GM19324 (cell line): ENCODE results near the gene FCRL6.

Source experiments
- ATAC-seq: cut with Tn5 transposase; IDR thresholded peaks from one replicate; pipeline ENCODE4 v1.9.1; 2021; ENCODE audit warnings: mild to moderate bottlenecking, moderate library complexity; ENCODE audit not compliant: unreplicated experiment, low FRiP score

FCRL6 gene

DNA sequence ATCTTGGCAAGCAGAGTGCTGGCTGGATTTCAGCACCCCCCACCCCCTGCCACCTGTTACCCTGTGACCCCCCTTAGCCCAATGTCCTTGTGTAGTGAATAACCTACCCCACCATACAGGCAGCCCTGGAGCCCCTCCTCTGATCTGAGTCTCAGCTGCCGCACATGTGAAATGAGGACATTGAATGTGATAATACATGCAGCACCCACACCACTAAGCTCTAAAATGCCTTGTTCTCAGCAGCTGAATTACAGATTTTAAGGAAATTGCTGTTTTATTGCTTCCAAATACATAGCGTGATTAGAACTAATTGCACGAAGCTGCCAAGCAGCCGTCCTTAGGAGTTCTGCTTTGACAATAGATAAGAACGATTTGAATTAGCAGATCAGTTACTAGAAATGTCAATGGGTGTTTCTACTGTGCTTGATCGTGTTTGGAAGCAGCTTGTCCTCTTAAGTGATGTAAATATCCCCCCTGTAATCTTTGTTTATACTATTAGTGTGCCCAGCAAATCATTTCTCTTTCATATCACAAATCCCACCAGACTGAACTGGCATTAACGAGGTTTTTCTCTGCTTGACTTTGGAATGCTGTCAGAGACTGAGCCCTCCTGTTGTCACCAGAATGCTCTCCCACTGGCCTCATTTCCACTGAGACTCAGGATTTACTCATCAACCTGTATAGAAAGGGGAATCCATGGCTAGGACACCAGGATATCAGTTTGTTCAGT lies 29.4 kb downstream of the FCRL6 start:
- no peak for ATAC-seq

DNA sequence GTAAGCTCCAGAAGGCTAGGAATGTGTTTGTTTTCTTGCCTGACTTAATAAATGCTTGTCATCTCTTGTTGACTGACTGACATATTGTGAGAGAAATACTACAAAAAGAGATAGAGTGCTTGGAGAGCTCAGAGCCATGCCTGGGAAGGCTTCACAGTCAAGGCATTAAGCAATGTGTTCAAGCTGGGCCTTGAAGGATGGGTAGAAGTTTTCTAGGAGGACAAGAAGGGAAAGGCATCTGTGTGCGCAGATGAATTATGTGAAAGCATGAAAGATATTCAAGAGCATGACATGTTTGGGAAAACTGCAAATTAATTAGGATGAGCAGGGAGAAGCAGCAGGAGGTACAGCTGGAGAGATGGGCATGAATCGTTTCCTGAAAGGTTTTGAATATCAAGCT lies 30.1 kb downstream of the FCRL6 start:
- no peak for ATAC-seq

DNA sequence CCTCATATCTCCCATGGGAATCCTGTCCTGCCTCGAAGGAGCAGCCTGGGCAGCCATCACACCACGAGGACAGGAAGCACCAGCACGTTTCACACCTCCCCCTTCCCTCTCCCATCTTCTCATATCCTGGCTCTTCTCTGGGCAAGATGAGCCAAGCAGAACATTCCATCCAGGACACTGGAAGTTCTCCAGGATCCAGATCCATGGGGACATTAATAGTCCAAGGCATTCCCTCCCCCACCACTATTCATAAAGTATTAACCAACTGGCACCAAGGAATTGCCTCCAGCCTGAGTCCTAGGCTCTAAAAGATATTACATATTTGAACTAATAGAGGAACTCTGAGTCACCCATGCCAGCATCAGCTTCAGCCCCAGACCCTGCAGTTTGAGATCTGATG lies 33.2 kb downstream of the FCRL6 start:
- ATAC-seq = no peak

DNA sequence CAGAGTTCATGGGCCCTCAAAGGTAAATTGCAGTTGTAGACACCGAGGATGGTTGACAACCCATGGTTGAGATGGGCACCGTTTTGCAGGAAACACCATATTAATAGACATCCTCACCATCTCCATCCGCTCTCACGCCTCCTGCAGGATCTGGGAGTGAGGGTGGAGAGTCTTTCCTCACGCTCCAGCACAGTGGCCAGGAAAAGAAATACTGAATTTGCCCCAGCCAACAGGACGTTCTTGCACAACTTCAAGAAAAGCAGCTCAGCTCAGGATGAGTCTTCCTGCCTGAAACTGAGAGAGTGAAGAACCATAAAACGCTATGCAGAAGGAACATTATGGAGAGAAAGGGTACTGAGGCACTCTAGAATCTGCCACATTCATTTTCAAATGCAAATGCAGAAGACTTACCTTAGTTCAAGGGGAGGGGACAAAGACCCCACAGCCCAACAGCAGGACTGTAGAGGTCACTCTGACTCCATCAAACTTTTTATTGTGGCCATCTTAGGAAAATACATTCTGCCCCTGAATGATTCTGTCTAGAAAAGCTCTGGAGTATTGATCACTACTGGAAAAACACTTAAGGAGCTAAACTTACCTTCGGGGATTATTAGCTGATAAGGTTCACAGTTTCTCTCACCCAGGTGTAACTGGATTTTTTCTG lies 33.8 kb downstream of the FCRL6 start:
- ATAC-seq = no peak

DNA sequence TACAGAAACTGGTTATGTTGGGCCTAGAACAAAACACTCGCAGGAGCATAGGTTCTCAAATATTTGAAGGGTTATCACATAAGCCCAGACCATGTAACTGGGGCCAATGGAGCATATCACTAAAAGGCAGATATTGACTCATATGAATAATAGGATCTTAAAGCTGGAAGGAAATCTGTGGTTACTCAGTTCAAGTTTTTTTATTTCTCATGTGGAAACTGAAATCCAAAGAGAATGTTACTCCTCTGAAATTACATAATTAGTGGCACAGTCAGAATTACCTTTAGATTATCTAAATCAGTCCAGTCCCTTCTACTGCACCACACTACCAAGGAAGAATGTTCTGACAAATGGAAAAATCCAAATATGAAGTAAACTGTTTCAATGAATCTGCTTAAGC lies 36.6 kb downstream of the FCRL6 start:
- ATAC-seq = no peak

DNA sequence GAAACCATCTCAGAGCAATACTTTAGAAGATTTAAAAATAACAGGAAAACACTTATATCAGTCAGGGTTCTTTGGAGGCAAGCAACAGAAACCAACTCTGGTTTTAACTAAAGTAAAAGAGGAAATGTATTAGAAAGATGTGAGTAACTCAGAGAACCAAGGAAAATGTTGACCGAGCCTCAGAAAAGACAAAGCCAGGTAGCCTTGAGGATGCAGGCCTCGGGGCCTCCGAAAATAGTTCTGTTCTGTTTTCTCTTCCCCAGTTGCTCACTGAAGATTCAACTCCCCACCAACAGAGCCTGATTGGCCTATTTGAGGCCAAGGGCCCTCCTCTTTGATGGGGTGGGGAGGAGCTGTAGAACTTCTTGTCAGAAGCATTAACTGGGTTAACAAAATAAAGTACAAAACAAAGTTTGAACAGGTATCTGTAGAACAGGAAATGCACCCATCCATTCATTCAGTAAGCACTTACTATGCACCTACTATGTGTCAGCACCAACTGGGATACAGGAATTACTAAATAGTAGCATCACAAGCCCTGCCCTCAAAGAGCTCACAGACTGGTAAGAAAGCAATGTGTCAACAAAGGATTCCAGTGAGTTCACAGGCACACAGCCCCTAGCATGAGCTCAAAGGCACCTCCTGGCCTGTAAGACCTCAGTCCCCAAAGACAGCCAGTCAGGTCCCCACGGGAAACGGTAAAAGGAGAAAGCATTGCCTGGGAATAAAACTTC lies 37.1 kb downstream of the FCRL6 start:
- no peak for ATAC-seq

DNA sequence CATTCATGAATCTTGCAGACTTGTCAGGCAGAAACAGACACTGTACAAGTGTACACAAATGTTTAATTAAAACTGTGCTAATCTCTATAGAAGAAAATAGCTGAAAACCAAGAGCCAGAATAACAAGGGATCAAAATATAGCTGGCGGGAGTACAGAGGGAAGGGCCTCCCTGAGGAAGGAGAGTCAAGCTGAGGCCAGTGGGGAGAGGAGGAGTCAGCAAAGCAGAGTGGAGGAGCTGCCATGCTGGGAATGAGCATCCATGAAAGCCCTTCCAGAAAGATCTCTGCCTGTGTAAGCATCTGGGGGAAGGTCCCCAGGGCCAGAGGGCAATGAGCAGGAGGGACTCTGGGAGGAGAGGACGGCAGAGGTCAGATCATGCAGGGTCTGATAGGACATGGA lies 39.6 kb downstream of the FCRL6 start:
- no peak for ATAC-seq

DNA sequence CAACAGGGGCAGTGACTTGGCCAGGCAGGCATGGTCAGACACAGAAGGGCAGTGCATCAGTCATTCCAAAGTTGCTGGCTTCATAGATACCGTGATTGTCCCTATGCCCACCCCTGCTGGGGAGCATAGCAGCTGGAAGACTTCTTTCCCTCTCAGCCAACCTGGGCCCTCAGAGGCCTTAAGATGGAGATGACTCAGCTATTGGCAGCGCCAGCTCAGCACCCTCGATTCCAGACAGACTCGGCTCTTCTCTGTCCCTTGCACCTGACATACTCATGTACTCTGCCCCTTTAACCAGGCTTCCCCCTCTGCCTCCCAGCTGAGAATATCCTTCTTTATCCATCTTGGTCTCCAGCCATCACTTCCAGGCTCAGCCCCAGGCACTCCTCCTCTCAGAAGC lies 41.3 kb downstream of the FCRL6 start:
- ATAC-seq = no peak

DNA sequence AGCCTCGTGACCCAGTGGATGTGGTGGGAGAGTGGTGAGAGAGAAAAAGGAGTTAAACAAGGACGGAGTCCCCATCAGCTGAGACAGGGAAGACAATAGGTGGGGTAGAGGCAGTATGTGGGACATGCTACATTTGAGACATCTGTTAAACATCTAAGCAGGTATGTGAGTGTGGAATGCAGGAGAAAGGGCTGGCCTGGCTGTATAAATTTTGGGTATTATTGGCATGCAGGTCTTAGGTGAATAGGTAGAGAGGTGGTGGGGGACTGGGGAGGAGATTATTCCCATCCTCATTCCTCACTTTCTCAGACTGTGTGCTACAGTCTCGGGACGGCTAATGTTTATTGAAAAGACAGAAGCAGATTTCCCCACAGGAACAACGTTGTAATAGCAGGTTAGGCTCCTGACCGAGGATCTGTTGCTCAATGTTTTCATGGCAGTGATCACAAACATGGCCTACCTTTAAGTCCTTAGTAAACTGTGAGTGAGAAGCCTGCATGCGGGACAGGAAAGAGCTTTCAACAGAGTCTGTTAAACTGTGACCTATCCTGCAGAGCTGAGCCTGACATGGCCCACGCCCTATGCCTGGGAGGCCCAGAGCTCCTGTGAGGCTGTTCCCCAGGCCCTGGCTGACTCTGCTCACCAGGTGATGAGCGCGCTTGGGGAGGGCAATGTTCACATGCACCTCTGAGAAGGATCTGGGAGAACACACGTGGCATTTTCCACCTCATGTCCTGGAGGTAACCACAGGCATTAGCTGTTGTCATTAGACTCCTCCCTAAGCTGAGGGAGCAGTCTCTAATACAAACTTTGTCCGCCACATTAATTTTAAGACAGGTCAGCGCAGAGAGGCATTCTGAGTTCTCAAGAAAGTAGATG lies 43.8 kb downstream of the FCRL6 start:
- ATAC-seq = no peak

DNA sequence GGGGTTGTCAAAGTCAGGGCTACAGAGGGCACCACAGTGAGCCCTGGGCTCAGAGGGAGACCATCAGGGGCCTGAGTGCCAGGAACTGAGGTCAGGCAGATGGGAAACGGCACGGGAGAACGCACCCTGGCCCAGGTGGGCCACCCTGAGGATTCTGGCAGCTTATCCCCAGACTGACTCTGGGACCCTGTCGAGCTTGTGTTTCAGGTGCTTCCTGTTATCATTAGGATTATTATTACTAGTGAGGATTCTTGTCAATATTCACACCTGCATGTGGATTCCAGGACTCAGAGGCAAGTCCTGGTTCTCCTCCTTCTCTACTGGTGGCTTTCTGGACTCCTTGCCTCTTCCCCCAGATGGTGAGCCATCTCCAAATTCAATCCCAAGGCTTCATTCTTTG lies 45.1 kb downstream of the FCRL6 start:
- ATAC-seq = no peak

DNA sequence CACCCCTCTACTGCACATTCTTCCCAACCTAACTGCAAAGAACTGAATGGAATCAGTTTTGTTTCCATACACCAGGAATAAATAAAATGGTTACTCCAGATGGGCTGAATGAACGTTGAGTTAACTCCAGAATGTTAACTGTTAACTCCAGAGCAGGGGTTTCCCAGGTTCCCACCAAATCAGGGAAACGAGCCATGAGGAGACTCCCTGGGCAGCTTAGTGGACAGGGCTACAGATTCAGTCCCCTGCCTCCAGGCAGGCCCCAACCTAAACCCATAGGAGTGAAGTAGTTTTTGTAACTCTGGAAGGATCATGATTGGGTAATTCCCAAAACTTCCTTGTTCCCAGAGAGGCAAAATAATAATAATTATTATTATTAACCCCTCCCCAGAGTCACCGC lies 46.2 kb downstream of the FCRL6 start:
- no peak for ATAC-seq

DNA sequence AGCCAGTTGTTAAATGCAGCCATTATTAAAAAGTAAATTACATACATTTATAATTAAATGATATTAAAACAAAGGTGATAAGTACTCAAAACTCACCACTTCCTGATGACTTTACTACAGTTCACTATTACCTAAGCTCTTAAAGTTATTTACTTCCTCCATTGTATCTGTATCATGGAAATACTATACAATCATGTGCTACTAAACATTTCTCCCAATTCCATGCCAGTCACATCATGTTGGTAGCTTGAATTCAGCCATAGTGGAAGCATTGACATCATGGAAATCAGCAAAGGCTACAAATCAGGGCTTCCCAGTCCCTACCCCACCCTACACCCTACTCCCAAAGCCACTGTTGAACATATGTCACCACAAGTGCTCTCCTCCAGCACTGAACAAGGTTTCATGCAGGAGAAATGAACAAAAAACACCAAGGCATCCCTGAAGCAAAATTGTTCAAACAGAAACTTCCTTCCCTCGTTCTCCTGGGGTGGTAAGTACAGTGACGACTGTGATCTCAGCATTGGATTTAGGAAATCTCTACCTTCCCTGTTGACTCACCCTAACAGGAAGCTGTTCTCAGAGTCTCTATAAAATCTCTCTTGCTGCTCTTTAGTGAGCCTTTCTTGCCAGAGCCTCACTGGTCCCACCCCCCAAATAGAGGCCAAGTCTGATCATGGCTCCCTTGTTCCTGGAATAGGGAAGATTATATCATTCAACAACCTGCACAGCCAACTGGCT lies 47.6 kb downstream of the FCRL6 start:
- ATAC-seq = no peak

DNA sequence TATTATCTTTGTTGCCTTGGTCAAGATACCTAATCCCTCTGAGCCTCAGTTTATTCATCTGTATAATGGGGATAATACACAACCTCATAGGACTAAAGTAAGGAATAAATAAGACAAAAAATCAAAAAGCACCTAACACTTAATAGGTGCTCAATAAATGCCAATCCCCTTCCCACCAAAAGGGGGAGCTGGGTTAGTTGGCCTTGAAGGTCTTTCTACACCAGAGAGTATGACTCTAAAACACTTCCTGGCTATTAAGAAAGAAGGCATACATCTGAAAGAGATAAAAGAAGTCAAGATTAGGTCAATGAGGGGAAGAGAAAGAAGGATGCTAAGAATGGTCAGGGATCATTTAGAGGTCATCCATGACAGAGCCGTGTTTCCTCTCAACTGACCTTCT lies 49.2 kb downstream of the FCRL6 start:
- no peak for ATAC-seq

DNA sequence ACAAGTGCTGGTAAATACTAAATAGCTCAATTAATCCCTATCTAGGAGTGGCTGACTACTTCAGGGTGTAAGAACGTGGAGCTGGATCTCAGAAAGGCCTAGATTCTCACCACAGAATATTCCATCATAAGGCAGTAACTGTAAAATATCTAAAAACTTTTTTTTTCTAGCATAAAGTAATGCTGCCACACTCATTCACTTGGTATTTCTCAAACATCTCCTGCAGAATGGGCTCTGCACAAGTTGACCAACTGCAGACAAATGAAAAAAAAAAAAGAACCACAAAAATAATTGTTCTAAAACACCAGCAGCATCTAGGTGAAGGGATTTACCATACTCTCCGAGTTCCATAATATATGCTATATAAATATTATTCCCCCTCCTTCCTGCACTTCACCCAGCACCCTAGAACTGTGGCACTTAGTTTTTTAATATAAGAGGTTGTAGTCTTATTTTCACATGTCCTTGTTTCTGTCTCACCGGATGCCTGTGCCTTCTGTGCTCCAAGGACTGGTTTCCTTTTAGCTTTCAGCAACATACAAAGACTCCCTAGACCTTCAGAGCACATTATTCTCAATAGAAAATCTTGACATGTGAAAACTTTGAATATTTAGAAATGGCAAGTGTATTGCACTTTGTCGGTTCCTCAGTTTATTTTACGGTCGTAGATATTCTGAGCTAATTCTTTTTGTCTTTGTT lies 51.4 kb downstream of the FCRL6 start:
- no peak for ATAC-seq

DNA sequence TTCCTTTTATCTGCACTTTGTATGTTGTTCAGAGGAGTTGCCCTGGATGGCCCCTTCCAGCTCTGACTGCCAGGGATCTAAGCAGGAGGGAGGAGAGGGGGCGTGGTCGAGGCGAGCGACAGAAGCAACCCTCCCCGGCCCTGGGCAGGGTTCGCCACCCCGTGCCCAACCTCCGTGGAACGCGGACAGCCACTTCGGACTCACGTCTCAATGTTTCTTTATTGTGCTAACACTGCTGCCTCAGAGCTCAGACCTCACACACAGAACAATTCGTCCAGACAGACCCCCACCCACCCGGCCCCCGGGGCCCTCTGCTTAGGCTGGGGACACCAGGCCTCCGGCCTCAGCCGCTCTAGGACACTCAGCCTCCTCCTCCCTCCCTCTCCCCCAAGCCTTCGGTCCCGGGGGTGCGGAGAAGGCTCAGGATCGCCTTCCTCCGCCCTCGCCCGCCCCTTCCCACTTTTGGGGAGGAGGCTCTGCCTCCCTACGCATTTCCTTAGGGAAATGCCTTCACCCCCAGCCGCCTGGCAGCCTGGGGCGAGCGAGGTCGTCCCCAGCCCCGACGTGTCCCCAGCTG lies 52.0 kb downstream of the FCRL6 start:
- ATAC-seq = no peak

DNA sequence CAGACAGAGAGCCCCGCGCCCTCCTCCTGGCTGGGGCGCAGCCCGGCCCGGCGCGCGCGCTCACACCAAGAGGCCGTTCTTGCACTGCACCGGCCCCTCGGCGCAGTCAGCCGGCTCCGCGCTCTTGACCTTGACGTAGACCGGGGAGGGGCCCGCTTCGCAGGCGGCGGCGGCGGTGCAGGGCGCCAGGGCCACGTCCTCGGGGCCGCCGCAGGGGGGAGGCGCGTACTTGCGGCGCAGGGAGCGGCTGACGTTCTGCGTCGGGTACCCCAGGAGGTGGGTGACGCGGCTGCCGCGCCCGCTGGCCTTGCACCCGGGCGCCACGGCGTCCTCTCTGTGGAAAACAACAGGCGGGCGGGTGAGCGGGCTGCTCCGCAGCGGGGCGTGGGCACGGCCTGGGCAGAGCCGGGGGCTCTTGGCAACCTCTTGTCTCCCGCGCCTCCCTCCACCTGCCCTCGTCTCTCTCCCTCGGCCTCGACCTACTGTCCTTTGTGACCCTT lies 52.6 kb downstream of the FCRL6 start:
- ATAC-seq = peak; percentile 64

DNA sequence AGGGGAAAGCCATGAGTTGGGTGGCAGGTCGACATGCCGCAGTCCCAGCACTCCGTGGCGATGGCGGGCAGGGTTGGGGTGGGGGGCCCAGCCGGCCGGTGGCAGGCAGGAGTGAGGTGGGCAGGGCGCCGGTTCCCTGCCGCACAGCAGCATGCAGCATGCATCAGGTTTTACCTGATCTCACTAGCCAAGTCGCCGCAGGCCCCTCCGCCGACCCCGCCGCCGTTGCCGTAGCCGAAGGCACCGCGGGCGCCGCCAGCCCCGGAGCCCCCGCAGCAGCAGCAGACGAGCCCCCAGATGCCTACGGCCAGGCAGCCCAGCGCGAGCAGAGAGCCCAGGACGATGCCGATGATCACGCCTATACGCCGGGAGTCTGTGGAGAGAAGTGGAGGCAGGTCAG lies 53.5 kb downstream of the FCRL6 start:
- no peak for ATAC-seq

DNA sequence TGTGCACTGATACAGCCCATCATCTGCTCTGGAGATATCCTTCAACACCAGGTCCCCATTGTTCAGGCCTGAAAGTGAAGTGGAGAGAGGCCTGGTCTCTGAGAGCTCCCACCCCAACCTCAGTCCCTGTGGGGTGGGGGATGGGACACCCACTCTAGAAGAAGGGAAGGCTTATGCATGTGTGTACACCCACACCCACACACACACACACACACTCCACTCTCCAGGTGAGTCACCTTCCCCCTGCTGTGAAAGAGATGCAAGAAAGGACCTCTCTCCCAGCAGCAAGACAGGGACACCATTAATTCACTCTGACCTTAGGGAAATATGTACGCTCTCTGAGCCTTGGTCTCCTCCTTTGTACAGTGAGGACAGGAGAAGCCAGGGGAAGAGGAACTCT lies 54.4 kb downstream of the FCRL6 start:
- no peak for ATAC-seq

DNA sequence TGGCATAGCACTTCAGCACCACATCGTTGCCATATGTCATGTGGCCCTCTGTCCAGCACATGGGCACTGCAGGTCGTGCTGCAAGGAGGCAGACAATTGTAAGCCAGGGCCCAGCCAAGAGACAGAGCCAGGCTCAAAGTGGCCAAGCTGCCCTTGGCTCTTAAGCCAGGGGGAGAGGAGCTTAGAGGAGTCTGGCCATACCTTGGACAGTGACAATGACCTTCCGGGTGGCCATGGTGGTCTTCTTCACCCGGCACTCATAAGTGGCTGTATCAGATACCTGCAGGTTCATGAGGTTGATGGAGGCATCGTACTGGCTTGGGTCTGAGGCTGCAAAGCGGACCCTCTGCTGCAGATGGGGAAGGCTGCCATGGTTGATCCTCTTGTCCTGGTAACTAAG lies 55.7 kb downstream of the FCRL6 start:
- ATAC-seq = no peak
